Measurements from ENCODE around the gene ZNF345.

ZNF345 gene

GRCh38 chr19:36850559-36851442 lies at the start of gene ZNF345:
Gene ZNF345, plus strand, starts transcription at chr19:36850876. Its CDS starts 25,955 bp downstream, at chr19:36876831.
- Histone ChIP-seq H3K9ac (ENCODE audit: low read length) (peak within 1 kb of the TSS; percentile 83), H3K4me1 (ENCODE audit: control insufficient read depth, insufficient read depth, low read length) (peaks cover 4% of the 10 kb centered on the region), H3K36me3 (ENCODE audit: control insufficient read depth, insufficient read depth, low read length) (no peaks in the 10 kb centered on the region), H3K4me3 (ENCODE audit: low read length) (peak within 1 kb of the TSS; percentile 93), H3K9me3 (ENCODE audit: control insufficient read depth, low read length) (no peaks in the 10 kb centered on the region), H3K27me3 (ENCODE audit: control insufficient read depth, insufficient read depth, low read length) (no peaks in the 10 kb centered on the region)

- H3K4me1 ChIP-seq (ENCODE audit: control insufficient read depth, insufficient read depth, low read length) = no peaks in the 10 kb centered on the region
- no peak overlapping the region for H3K4me3 ChIP-seq (ENCODE audit: low read length)
- no peaks in the 10 kb centered on the region for H3K27me3 ChIP-seq (ENCODE audit: control insufficient read depth, insufficient read depth, low read length)
- H3K9me3 ChIP-seq (ENCODE audit: control insufficient read depth, low read length) = peaks cover 4% of the 10 kb centered on the region
- no peak overlapping the region for H3K9ac ChIP-seq (ENCODE audit: low read length)
- H3K36me3 ChIP-seq (ENCODE audit: control insufficient read depth, insufficient read depth, low read length) = no peaks in the 10 kb centered on the region
Measured at GRCh38 chr19:36805364-36805763, 45.3 kb upstream of the ZNF345 start.

GRCh38 chr19:36807029-36807428 lies 43.6 kb upstream of the ZNF345 start:
- H3K27me3 ChIP-seq (ENCODE audit: control insufficient read depth, insufficient read depth, low read length) = no peaks in the 10 kb centered on the region
- no peaks in the 10 kb centered on the region for H3K4me1 ChIP-seq (ENCODE audit: control insufficient read depth, insufficient read depth, low read length)
- no peak overlapping the region for H3K9ac ChIP-seq (ENCODE audit: low read length)
- no peak overlapping the region for H3K4me3 ChIP-seq (ENCODE audit: low read length)
- H3K9me3 ChIP-seq (ENCODE audit: control insufficient read depth, low read length) = no peaks in the 10 kb centered on the region
- no peaks in the 10 kb centered on the region for H3K36me3 ChIP-seq (ENCODE audit: control insufficient read depth, insufficient read depth, low read length)

DNA sequence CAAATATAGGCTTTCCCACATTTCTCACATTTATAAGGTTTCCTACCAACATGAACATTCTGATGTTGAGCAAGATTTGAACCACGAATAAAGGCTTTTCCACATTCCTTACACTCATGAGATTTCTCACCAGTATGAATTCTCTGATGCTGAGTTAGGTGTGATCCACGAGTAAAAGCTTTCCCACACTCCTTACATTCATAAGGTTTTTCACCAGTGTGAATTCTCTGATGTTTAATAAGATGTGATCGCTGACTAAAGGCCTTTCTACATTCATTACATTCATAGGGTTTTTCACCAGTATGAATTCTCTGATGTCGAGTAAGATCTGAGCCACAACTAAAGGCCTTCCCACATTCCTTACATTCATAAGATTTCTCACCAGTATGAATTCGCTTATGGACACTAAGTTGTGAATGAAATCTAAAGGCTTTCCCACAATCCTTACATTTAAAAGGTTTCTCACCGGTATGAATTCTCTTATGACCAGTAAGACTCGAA lies 31.5 kb upstream of the ZNF345 start:
- no peak overlapping the region for H3K4me3 ChIP-seq (ENCODE audit: low read length)
- H3K9me3 ChIP-seq (ENCODE audit: control insufficient read depth, low read length) = peaks cover 31% of the 10 kb centered on the region
- H3K4me1 ChIP-seq (ENCODE audit: control insufficient read depth, insufficient read depth, low read length) = no peaks in the 10 kb centered on the region
- H3K36me3 ChIP-seq (ENCODE audit: control insufficient read depth, insufficient read depth, low read length) = no peaks in the 10 kb centered on the region
- no peaks in the 10 kb centered on the region for H3K27me3 ChIP-seq (ENCODE audit: control insufficient read depth, insufficient read depth, low read length)
- H3K9ac ChIP-seq (ENCODE audit: low read length) = no peak overlapping the region

DNA sequence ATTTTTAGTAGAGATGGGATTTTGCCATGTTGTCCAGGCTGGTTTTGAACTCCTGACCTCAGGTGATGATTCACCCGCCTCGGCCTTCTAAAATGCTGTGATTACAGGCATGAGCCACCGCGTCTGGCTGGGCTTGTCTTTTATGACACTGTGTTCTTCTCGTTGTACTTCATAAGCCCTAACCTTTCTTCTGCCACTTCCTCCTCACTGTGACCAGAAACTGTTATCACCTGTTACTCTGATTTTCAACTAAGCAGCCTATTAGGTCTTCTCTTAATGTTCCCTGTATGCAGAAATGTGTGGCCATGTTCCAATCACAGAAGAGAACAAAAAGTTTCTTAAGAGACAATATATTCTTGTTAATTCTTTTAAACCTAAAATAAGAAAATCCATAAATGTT lies 28.9 kb upstream of the ZNF345 start:
- no peak overlapping the region for H3K4me3 ChIP-seq (ENCODE audit: low read length)
- H3K9me3 ChIP-seq (ENCODE audit: control insufficient read depth, low read length) = peaks cover 32% of the 10 kb centered on the region
- no peaks in the 10 kb centered on the region for H3K36me3 ChIP-seq (ENCODE audit: control insufficient read depth, insufficient read depth, low read length)

GRCh38 chr19:36833430-36833829 lies 17.2 kb upstream of the ZNF345 start:
- Histone ChIP-seq H3K36me3 (ENCODE audit: control insufficient read depth, insufficient read depth, low read length) (no peaks in the 10 kb centered on the region), H3K27me3 (ENCODE audit: control insufficient read depth, insufficient read depth, low read length) (no peaks in the 10 kb centered on the region), H3K4me3 (ENCODE audit: low read length) (no peak overlapping the region), H3K9ac (ENCODE audit: low read length) (no peak overlapping the region), H3K9me3 (ENCODE audit: control insufficient read depth, low read length) (peaks cover 22% of the 10 kb centered on the region), H3K4me1 (ENCODE audit: control insufficient read depth, insufficient read depth, low read length) (no peaks in the 10 kb centered on the region)

More for the DNA sequence above, 28.9 kb upstream of the ZNF345 start:
- no peak overlapping the region for H3K9ac ChIP-seq (ENCODE audit: low read length)
- no peaks in the 10 kb centered on the region for H3K4me1 ChIP-seq (ENCODE audit: control insufficient read depth, insufficient read depth, low read length)
- H3K27me3 ChIP-seq (ENCODE audit: control insufficient read depth, insufficient read depth, low read length) = no peaks in the 10 kb centered on the region

DNA sequence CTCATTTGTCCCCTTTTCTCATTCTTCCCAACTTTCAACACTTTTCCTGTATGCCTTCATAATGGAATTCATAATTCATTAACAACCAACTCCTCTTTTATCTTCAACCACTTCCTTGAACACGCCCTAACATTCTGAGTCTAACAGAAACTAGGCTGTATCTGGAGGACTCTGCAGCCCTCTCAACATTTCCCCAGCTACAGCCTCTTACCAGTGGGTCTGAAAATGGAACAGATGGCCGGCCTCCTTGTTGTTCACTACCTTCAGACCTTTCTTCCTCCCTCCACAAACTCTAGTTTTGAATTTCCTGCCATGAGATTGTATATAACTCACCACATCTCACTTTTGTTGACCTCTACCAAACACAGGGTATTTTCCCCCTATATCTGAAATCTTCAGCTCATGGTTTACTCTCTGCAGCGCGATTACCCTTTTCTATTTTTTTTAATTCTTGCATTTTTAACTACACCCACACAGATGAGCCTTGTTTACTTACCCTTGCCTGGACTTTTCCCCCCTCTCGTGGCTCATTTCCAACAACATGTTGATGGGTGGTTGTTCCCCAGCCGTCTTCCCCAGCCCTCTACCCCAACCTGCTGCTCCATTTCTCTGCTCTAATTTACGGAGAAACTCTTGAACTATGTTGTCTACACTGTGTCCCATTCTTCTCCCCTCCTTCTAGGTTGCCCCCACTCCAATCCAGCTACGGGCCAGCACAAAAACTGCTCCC lies 13.3 kb upstream of the ZNF345 start:
- H3K4me1 ChIP-seq (ENCODE audit: control insufficient read depth, insufficient read depth, low read length) = no peaks in the 10 kb centered on the region
- H3K36me3 ChIP-seq (ENCODE audit: control insufficient read depth, insufficient read depth, low read length) = no peaks in the 10 kb centered on the region
- H3K4me3 ChIP-seq (ENCODE audit: low read length) = peak overlapping the region; percentile 65
- peak overlapping the region; percentile 70 for H3K9ac ChIP-seq (ENCODE audit: low read length)
- H3K27me3 ChIP-seq (ENCODE audit: control insufficient read depth, insufficient read depth, low read length) = no peaks in the 10 kb centered on the region
- peaks cover 4% of the 10 kb centered on the region for H3K9me3 ChIP-seq (ENCODE audit: control insufficient read depth, low read length)

DNA sequence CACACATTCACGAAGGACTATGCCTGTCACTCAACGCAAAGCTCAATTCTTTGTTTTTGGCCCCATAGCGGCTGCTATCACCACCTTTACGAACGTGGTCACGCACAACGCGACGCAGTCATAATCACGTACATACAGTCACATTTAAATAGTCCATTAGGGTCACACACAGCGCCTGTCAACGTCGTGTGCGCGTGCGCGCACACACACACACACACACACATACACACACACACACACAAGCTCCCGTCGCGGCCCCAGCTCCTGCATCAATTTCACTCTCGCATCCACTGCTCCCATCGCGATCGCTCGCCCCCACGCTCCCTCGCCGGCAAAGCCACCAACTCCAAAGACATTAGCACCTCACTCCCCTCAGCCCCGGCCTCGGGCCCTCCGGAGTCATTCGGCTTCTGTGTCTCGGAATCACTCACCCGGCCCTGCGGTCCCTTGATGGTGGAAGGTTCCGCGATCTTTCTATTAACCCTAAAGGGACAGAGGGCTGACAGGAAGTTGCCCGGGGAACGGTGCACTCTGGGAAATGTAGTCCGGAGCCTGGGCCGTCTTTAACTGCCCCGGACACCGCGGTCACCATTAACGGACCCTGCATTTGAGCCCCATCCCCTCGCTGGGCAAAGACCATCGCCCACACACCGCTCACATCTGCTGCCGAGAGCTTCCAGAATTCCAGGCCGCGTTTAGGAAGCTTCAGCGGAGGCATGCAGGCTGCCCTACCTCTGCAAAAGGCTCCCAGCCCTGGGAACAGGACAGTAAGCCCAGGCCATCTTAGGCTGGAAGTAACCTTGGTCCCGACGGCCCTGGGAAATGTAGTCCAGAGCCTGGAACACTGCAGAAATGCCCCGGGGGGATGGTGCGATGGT lies 12.5 kb upstream of the ZNF345 start, which contains the start of gene ZNF790:
TSS of gene ZNF790 (minus strand) at position 482 of the 878 bp plus-strand sequence. CDS start 12,768 bp downstream, outside the sequence.
- Histone ChIP-seq H3K4me3 (ENCODE audit: low read length) (peak within 1 kb of the TSS; percentile 65), H3K4me1 (ENCODE audit: control insufficient read depth, insufficient read depth, low read length) (no peaks in the 10 kb centered on the region), H3K27me3 (ENCODE audit: control insufficient read depth, insufficient read depth, low read length) (no peaks in the 10 kb centered on the region), H3K9me3 (ENCODE audit: control insufficient read depth, low read length) (no peaks in the 10 kb centered on the region), H3K9ac (ENCODE audit: low read length) (peak within 1 kb of the TSS; percentile 70), H3K36me3 (ENCODE audit: control insufficient read depth, insufficient read depth, low read length) (no peaks in the 10 kb centered on the region)

DNA sequence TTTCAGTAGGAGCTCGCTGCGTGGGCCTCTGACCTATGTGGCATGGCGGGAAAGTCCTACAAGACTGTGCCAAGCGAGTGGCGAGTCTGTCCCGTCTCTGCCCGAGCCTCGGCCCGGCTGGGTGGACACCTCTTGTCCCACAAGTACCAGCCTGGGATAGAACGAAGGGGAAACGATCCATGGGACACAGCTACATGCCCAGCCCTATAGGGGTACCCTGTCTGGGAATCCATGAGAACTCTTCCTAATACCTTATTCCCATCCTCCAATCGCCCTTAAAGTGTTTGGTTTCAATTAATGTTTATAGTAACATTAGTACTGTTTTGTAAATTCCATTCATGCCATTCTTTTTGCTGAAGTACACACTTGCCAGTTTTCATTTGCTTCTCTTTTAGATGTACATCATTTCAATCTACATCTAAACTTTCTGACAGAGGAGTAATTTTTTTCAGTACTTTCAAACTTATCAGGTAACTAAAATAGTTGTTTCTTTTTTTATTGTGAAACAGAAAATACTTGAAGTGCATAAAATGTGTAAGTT lies 11.8 kb upstream of the ZNF345 start:
- Histone ChIP-seq H3K9ac (ENCODE audit: low read length) (peak overlapping the region; percentile 70), H3K9me3 (ENCODE audit: control insufficient read depth, low read length) (no peaks in the 10 kb centered on the region), H3K4me3 (ENCODE audit: low read length) (peak overlapping the region; percentile 65), H3K4me1 (ENCODE audit: control insufficient read depth, insufficient read depth, low read length) (no peaks in the 10 kb centered on the region), H3K27me3 (ENCODE audit: control insufficient read depth, insufficient read depth, low read length) (no peaks in the 10 kb centered on the region), H3K36me3 (ENCODE audit: control insufficient read depth, insufficient read depth, low read length) (no peaks in the 10 kb centered on the region)

- no peaks in the 10 kb centered on the region for H3K27me3 ChIP-seq (ENCODE audit: control insufficient read depth, insufficient read depth, low read length)
- H3K9ac ChIP-seq (ENCODE audit: low read length) = no peak overlapping the region
- H3K4me1 ChIP-seq (ENCODE audit: control insufficient read depth, insufficient read depth, low read length) = peaks cover 4% of the 10 kb centered on the region
- no peaks in the 10 kb centered on the region for H3K36me3 ChIP-seq (ENCODE audit: control insufficient read depth, insufficient read depth, low read length)
- H3K9me3 ChIP-seq (ENCODE audit: control insufficient read depth, low read length) = no peaks in the 10 kb centered on the region
- H3K4me3 ChIP-seq (ENCODE audit: low read length) = no peak overlapping the region
Measured at GRCh38 chr19:36847968-36848367, 2.7 kb upstream of the ZNF345 start.
